A549 (cell line): ENCODE results near the gene GNB1L.

Source experiments
- CEBPB ChIP-seq, 2 experiments: fragments of >200 bp in 1 of 2; sonication (Bioruptor Twin) in 1 of 2; formaldehyde crosslinking in 1 of 2; IDR thresholded peaks; 2 replicates each; pipeline ENCODE4 v1.6.1; 2012 to 2016
- CTCF ChIP-seq: fragments of >200 bp; sonication (Bioruptor Twin); formaldehyde crosslinking; IDR thresholded peaks from 3 replicates; pipeline ENCODE4 v1.5.1; 2016
- ELK1 ChIP-seq: fragments of 150-350 bp; IDR thresholded peaks from 2 replicates; pipeline ENCODE4 v1.6.1; 2014; ENCODE audit warnings: low read depth, mild to moderate bottlenecking, low read length
- EP300 ChIP-seq, 2 experiments: fragments of >200 bp; sonication (Bioruptor Twin); formaldehyde crosslinking; IDR thresholded peaks; 2 replicates in 1 of 2; 3 replicates in 1 of 2; pipeline ENCODE4 v1.6.1; 2016 to 2017
- HOXA7 ChIP-seq: fragments of 250-450 bp; sonication (Bioruptor Pico); IDR thresholded peaks from 2 replicates; pipeline ENCODE4 v1.5.0; 2020; ENCODE audit warnings: mild to moderate bottlenecking, moderate library complexity
- JUN ChIP-seq, 2 experiments: fragments of >200 bp; sonication (Bioruptor Twin); formaldehyde crosslinking; IDR thresholded peaks; 2 replicates in 1 of 2; 3 replicates in 1 of 2; pipeline ENCODE4 v1.6.1; 2016 to 2017
- MAZ ChIP-seq: fragments of 150-350 bp; IDR thresholded peaks from 2 replicates; pipeline ENCODE4 v1.6.1; 2014; ENCODE audit warnings: antibody characterized with exemption, low read depth, low read length, borderline replicate concordance
- MYC ChIP-seq: IDR thresholded peaks from 2 replicates; pipeline ENCODE4 v1.6.1; 2012; ENCODE audit warnings: mild to moderate bottlenecking, inconsistent platforms, low read length, improper control_type of control experiment, borderline replicate concordance
- POLR2A ChIP-seq: IDR thresholded peaks from 2 replicates; pipeline ENCODE4 v1.6.1; 2012; ENCODE audit warnings: mild to moderate bottlenecking, low read length
- RFX5 ChIP-seq: fragments of 450-650 bp; IDR thresholded peaks from 2 replicates; pipeline ENCODE4 v1.7.1; 2014; ENCODE audit warnings: antibody characterized with exemption, mild to moderate bottlenecking, moderate library complexity
- SMC3 ChIP-seq: fragments of >200 bp; sonication (Bioruptor Twin); formaldehyde crosslinking; IDR thresholded peaks from 3 replicates; pipeline ENCODE4 v1.6.1; 2018; ENCODE audit warnings: inconsistent platforms

GRCh38 chr22:19808873-19809478 is 45.7 kb downstream of the GNB1L start:
- TF ChIP-seq MYC (no peak), JUN (IDR thresholded peaks at IDR 0.05) (no peak), CTCF (no peak), EP300 (IDR thresholded peaks at IDR 0.05) (no peak), MAZ (no peak), SMC3 (no peak), RFX5 (no peak), HOXA7 (no peak), CEBPB (IDR thresholded peaks at IDR 0.05) (no peak), ELK1 (no peak), POLR2A (no peak)
